Measurements from ENCODE around the gene ZNF668.

The ZNF668 gene

DNA sequence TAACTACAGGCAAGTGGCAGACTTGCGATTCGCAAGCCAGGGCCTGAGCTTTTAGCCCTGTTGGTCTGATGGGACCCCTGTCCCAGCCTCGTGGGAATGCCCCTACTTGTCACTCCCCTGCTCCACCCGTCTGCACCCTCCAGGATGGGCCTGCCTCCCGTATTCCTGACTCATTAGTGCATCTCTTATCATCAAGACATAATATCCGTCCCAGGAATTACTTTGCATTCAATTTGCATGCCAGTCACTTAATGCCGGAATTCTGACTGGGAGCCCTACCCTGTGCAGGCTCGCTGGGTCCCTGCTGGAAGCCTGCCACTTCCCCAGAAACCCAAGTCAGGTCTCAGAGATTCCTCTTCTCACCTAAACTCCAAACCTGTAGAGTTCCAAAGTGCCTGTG lies 11.4 kb upstream of the ZNF668 start:
- no peak overlapping the region for H2BK12ac ChIP-seq (ENCODE audit: low read length in 2 of 2)
- H3K4ac ChIP-seq (ENCODE audit: low read depth in 1 of 2, low read length in 2 of 2): no peak overlapping the region
- no peak overlapping the region for H4K8ac ChIP-seq (ENCODE audit: low read length)

GRCh38 chr16:31084584-31085302 lies 10.7 kb upstream of the ZNF668 start:
- Histone ChIP-seq H2BK12ac (ENCODE audit: low read length in 2 of 2) (no peak overlapping the region), H3K23ac (ENCODE audit: low read length in 2 of 2) (no peak overlapping the region), H3K18ac (ENCODE audit: low read depth in 1 of 2, low read length in 2 of 2) (no peak overlapping the region), H3K4ac (ENCODE audit: low read depth in 1 of 2, low read length in 2 of 2) (no peak overlapping the region), H2BK120ac (ENCODE audit: low read depth, low read length) (no peak overlapping the region), H3K79me1 (replicated peaks; ENCODE audit: low read length, poor library complexity, severe bottlenecking) (peaks cover 61% of the 10 kb centered on the region), H3K9ac (ENCODE audit: low read length) (no peak overlapping the region), H2AK5ac (ENCODE audit: low read length, severe bottlenecking) (no peak overlapping the region), H3K4me2 (ENCODE audit: low read length, poor library complexity, severe bottlenecking) (no peak overlapping the region), H3K4me3 (ENCODE audit: insufficient read depth in 1 of 2, low read depth in 1 of 2, low read length in 2 of 2) (no peak overlapping the region), H2BK15ac (ENCODE audit: low read depth, poor library complexity, severe bottlenecking) (no peak overlapping the region), H3K36me3 (ENCODE audit: control insufficient read depth in 1 of 2, insufficient read depth in 2 of 2, low read depth in 1 of 2, low read length in 2 of 2) (peaks cover 96 to 98% of the 10 kb centered on the region in 2 experiments), H3K27me3 (ENCODE audit: control insufficient read depth in 1 of 2, insufficient read depth in 1 of 2, low read length in 2 of 2) (no peaks in the 10 kb centered on the region), H3K4me1 (ENCODE audit: control insufficient read depth, insufficient read depth, low read depth, low read length) (peaks cover 29% of the 10 kb centered on the region), H3K14ac (ENCODE audit: low read length in 2 of 2) (no peak overlapping the region), H4K8ac (ENCODE audit: low read length) (no peak overlapping the region), H3K9me3 (ENCODE audit: control insufficient read depth, low read length) (no peaks in the 10 kb centered on the region), H2BK5ac (ENCODE audit: low read depth, low read length, poor library complexity, severe bottlenecking) (no peak overlapping the region), H2AFZ (ENCODE audit: low read depth, low read length) (no peak overlapping the region), H4K91ac (ENCODE audit: low read length) (no peak overlapping the region), H3K27ac (ENCODE audit: low read length, poor library complexity, severe bottlenecking) (no peak overlapping the region)
- WGBS: 91% methylated on average over 16 of the region's 16 CpGs
- DNase-seq: no peak

More for the DNA sequence above, 11.4 kb upstream of the ZNF668 start:
- no peak for DNase-seq
- H3K23ac ChIP-seq (ENCODE audit: low read length in 2 of 2): no peak overlapping the region
- H3K4me1 ChIP-seq (ENCODE audit: control insufficient read depth, insufficient read depth, low read depth, low read length): peaks cover 32% of the 10 kb centered on the region
- peaks cover 94 to 96% of the 10 kb centered on the region in 2 experiments for H3K36me3 ChIP-seq (ENCODE audit: control insufficient read depth in 1 of 2, insufficient read depth in 2 of 2, low read depth in 1 of 2, low read length in 2 of 2)
- H3K4me2 ChIP-seq (ENCODE audit: low read length, poor library complexity, severe bottlenecking): no peak overlapping the region
- no peak overlapping the region for H2BK5ac ChIP-seq (ENCODE audit: low read depth, low read length, poor library complexity, severe bottlenecking)
- H3K18ac ChIP-seq (ENCODE audit: low read depth in 1 of 2, low read length in 2 of 2): no peak overlapping the region
- 87% methylated on average over 8 of the region's 8 CpGs for WGBS
- H3K79me1 ChIP-seq (replicated peaks; ENCODE audit: low read length, poor library complexity, severe bottlenecking): peaks cover 56% of the 10 kb centered on the region
- no peak overlapping the region for H3K27ac ChIP-seq (ENCODE audit: low read length, poor library complexity, severe bottlenecking)
- no peak overlapping the region for H3K4me3 ChIP-seq (ENCODE audit: insufficient read depth in 1 of 2, low read depth in 1 of 2, low read length in 2 of 2)
- H3K9me3 ChIP-seq (ENCODE audit: control insufficient read depth, low read length): no peaks in the 10 kb centered on the region
- H2BK120ac ChIP-seq (ENCODE audit: low read depth, low read length): no peak overlapping the region
- no peak overlapping the region for H2AFZ ChIP-seq (ENCODE audit: low read depth, low read length)
- H4K91ac ChIP-seq (ENCODE audit: low read length): no peak overlapping the region
- H3K9ac ChIP-seq (ENCODE audit: low read length): no peak overlapping the region
- no peak overlapping the region for H3K14ac ChIP-seq (ENCODE audit: low read length in 2 of 2)
- H2AK5ac ChIP-seq (ENCODE audit: low read length, severe bottlenecking): no peak overlapping the region
- H2BK15ac ChIP-seq (ENCODE audit: low read depth, poor library complexity, severe bottlenecking): no peak overlapping the region
- no peaks in the 10 kb centered on the region for H3K27me3 ChIP-seq (ENCODE audit: control insufficient read depth in 1 of 2, insufficient read depth in 1 of 2, low read length in 2 of 2)

- DNase-seq: no peak
- 97% methylated on average over 13 of the region's 13 CpGs for WGBS
- peak overlapping the region; percentile 11 for H4K91ac ChIP-seq (ENCODE audit: low read length)
- H2AK5ac ChIP-seq (ENCODE audit: low read length, severe bottlenecking): no peak overlapping the region
- H2AFZ ChIP-seq (ENCODE audit: low read depth, low read length): no peak overlapping the region
- H3K27ac ChIP-seq (ENCODE audit: low read length, poor library complexity, severe bottlenecking): no peak overlapping the region
- no peak overlapping the region for H3K4me2 ChIP-seq (ENCODE audit: low read length, poor library complexity, severe bottlenecking)
- no peak overlapping the region for H2BK120ac ChIP-seq (ENCODE audit: low read depth, low read length)
- no peak overlapping the region for H3K4ac ChIP-seq (ENCODE audit: low read depth in 1 of 2, low read length in 2 of 2)
- H2BK12ac ChIP-seq (ENCODE audit: low read length in 2 of 2): no peak overlapping the region
- no peaks in the 10 kb centered on the region for H3K9me3 ChIP-seq (ENCODE audit: control insufficient read depth, low read length)
- peaks cover 98 to 99% of the 10 kb centered on the region in 2 experiments for H3K36me3 ChIP-seq (ENCODE audit: control insufficient read depth in 1 of 2, insufficient read depth in 2 of 2, low read depth in 1 of 2, low read length in 2 of 2)
- H2BK15ac ChIP-seq (ENCODE audit: low read depth, poor library complexity, severe bottlenecking): no peak overlapping the region
- H3K9ac ChIP-seq (ENCODE audit: low read length): no peak overlapping the region
- peaks cover 29% of the 10 kb centered on the region for H3K4me1 ChIP-seq (ENCODE audit: control insufficient read depth, insufficient read depth, low read depth, low read length)
- H3K18ac ChIP-seq (ENCODE audit: low read depth in 1 of 2, low read length in 2 of 2): no peak overlapping the region
- no peak overlapping the region for H4K8ac ChIP-seq (ENCODE audit: low read length)
- peaks cover 65% of the 10 kb centered on the region for H3K79me1 ChIP-seq (replicated peaks; ENCODE audit: low read length, poor library complexity, severe bottlenecking)
- no peak overlapping the region for H2BK5ac ChIP-seq (ENCODE audit: low read depth, low read length, poor library complexity, severe bottlenecking)
- H3K14ac ChIP-seq (ENCODE audit: low read length in 2 of 2): no peak overlapping the region
- H3K27me3 ChIP-seq (ENCODE audit: control insufficient read depth in 1 of 2, insufficient read depth in 1 of 2, low read length in 2 of 2): no peaks in the 10 kb centered on the region
- no peak overlapping the region for H3K4me3 ChIP-seq (ENCODE audit: insufficient read depth in 1 of 2, low read depth in 1 of 2, low read length in 2 of 2)
- H3K23ac ChIP-seq (ENCODE audit: low read length in 2 of 2): no peak overlapping the region
These were observed 9.9 kb upstream of the ZNF668 start for GRCh38 chr16:31083981-31084380.

DNA sequence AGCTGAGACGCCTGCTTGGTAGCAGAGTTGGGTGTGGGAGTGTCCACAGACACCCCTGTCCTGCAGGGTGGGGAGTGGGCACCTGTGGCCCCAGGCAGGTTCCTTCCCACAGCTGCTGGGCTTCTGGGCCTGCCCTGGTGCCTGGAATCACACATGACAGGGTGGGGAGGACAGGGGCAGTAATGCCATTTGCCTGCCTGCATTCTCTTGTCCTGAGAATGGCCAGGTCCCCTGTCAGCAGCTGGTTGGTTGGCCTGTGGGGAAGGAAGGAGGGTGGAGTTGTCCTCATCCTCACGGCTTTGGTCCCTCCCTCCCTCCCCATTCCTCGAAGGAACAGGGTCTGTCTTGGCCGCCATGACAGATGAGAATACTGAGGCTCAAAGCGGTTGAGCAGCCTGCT lies 9.5 kb upstream of the ZNF668 start:
- H3K18ac ChIP-seq (ENCODE audit: low read depth in 1 of 2, low read length in 2 of 2): no peak overlapping the region
- no peak overlapping the region for H4K8ac ChIP-seq (ENCODE audit: low read length)
- H4K91ac ChIP-seq (ENCODE audit: low read length): no peak overlapping the region
- 98% methylated on average over 4 of the region's 5 CpGs for WGBS
- H3K9ac ChIP-seq (ENCODE audit: low read length): peak overlapping the region; percentile 26
- no peak overlapping the region for H2BK12ac ChIP-seq (ENCODE audit: low read length in 2 of 2)
- H2AFZ ChIP-seq (ENCODE audit: low read depth, low read length): no peak overlapping the region
- no peak overlapping the region for H2BK15ac ChIP-seq (ENCODE audit: low read depth, poor library complexity, severe bottlenecking)
- H3K79me1 ChIP-seq (replicated peaks; ENCODE audit: low read length, poor library complexity, severe bottlenecking): peaks cover 65% of the 10 kb centered on the region
- H2BK5ac ChIP-seq (ENCODE audit: low read depth, low read length, poor library complexity, severe bottlenecking): no peak overlapping the region
- no peak overlapping the region for H3K4me3 ChIP-seq (ENCODE audit: insufficient read depth in 1 of 2, low read depth in 1 of 2, low read length in 2 of 2)
- H3K27me3 ChIP-seq (ENCODE audit: control insufficient read depth in 1 of 2, insufficient read depth in 1 of 2, low read length in 2 of 2): no peaks in the 10 kb centered on the region
- H3K4ac ChIP-seq (ENCODE audit: low read depth in 1 of 2, low read length in 2 of 2): no peak overlapping the region
- H3K9me3 ChIP-seq (ENCODE audit: control insufficient read depth, low read length): no peaks in the 10 kb centered on the region
- H3K23ac ChIP-seq (ENCODE audit: low read length in 2 of 2): no peak overlapping the region
- no peak for DNase-seq
- H3K4me1 ChIP-seq (ENCODE audit: control insufficient read depth, insufficient read depth, low read depth, low read length): peaks cover 27% of the 10 kb centered on the region
- H3K36me3 ChIP-seq (ENCODE audit: control insufficient read depth in 1 of 2, insufficient read depth in 2 of 2, low read depth in 1 of 2, low read length in 2 of 2): peaks cover 98 to 99% of the 10 kb centered on the region in 2 experiments
- no peak overlapping the region for H2AK5ac ChIP-seq (ENCODE audit: low read length, severe bottlenecking)
- no peak overlapping the region for H2BK120ac ChIP-seq (ENCODE audit: low read depth, low read length)
- no peak overlapping the region for H3K4me2 ChIP-seq (ENCODE audit: low read length, poor library complexity, severe bottlenecking)
- H3K14ac ChIP-seq (ENCODE audit: low read length in 2 of 2): no peak overlapping the region
- no peak overlapping the region for H3K27ac ChIP-seq (ENCODE audit: low read length, poor library complexity, severe bottlenecking)
